Fibroblast of skin of left quadriceps (primary cell): ENCODE measurements around the gene MARCHF10.

Source experiments
- DNase-seq, 2 experiments: peaks; one replicate each; pipeline ENCODE4 v3.0.0-alpha.2; 2013; ENCODE audit warnings: low read depth in 2 of 2

Gene MARCHF10

GRCh38 chr17:62822080-62822904 lies 14.2 kb upstream of the MARCHF10 start:
- DNase-seq, result no peak

- no peak for DNase-seq
These were observed 13.3 kb upstream of the MARCHF10 start for GRCh38 chr17:62821189-62822079.

GRCh38 chr17:62819511-62820221 lies 11.6 kb upstream of the MARCHF10 start:
- peak; percentile 93 to 95 for DNase-seq

GRCh38 chr17:62818526-62818925 lies 10.4 kb upstream of the MARCHF10 start:
- DNase-seq, result no peak

GRCh38 chr17:62816282-62816839 lies 8.2 kb upstream of the MARCHF10 start:
- DNase-seq, result no peak

DNA sequence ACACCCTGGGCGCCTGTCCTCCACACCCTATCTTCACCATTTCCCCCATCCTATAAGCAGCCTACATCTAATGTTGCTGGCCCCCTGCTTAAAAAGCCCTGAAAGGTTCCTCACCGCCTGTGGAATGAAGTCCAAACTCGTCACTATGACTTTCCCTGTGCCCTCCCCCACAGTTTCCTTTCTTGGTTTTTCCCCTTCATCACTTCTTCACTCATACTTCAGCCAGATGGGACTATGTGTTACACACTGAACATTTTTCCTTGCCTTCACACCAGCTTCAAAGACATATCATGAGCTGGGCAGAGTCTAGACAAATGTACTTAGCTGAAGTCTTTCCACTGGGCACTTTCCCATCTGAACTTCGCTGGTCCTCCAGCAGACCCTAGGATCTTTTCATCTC lies 1.5 kb upstream of the MARCHF10 start:
- no peak for DNase-seq

- no peak for DNase-seq
These were observed 459 bp upstream of the MARCHF10 start for GRCh38 chr17:62808576-62808970.

GRCh38 chr17:62805234-62805633 lies 2.9 kb downstream of the MARCHF10 start:
- no peak for DNase-seq

GRCh38 chr17:62804822-62805221 lies 3.3 kb downstream of the MARCHF10 start:
- DNase-seq, result no peak

DNA sequence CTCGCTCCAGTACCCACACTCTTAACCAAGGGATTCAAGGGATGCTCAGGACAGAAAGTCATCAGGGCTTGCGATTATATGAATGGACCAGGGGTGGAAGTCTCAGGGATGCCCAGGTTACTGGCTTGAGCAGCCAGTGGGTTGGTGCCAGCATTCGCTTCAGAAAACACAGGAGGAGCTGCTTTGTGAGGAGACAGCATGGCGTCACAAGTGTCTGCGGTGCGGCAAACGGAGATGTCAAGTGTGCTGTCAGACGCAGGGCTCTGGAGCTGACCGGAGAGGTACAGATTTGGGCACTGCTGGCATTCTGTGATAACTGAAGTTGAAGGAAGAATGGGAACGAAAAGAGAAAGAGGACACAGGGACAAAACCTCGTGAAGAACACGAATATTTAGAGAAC lies 4.1 kb downstream of the MARCHF10 start:
- DNase-seq, result no peak

DNA sequence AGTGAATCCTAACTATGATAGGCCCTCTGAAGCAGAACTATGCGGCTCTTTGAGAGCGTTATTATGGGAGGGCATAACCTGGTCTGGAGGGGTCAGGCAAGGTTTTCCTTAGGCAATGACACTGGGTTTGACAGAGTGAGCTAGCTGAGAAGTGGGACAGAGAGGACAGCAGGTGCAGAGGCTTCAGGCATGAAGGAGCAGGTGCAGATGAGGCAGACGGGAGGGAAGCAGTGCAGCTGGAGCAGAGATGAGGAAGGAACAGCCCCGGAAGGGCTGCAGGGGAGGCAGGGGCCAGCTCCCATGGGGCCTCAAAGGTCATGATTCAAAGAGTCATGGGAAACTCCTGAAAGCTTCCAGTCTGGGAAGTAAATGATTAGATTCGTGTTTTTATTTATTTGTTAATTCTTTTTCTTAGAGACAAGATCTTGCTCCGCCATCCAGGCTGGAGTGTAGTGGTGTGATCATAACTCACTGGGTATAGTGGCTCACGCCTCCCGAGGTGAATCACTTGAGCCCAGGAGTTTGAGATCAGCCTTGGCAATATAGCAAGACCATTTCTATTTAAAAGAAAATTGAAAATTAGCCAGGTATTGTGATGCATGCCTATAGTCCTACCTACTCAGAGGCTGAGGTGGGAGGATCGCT lies 5.4 kb downstream of the MARCHF10 start:
- DNase-seq, result no peak

GRCh38 chr17:62801553-62802114 lies 6.5 kb downstream of the MARCHF10 start:
- DNase-seq, result no peak

- DNase-seq, result no peak
These were observed 7.5 kb downstream of the MARCHF10 start for GRCh38 chr17:62800585-62800984.

DNA sequence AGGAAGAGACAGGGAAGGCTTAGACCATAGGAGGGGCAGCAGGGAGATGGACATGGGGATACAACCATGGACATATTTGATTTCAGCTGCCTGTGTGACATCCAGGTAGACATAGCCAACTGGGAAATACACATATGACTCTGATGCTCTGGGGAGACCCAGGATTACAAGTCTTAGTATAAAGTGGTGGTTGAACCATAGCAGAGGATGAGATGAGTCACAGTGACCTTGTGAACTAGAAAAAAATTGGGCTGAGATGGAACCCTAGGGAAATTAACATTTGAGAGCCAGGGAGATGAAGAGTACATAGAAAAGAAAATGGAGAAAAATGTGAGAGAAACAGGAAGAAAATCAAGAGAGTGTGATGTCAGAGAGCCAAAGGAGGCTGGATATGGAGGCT lies 10.2 kb downstream of the MARCHF10 start:
- DNase-seq, result no peak

GRCh38 chr17:62796291-62796690 lies 11.8 kb downstream of the MARCHF10 start:
- DNase-seq, result no peak

DNA sequence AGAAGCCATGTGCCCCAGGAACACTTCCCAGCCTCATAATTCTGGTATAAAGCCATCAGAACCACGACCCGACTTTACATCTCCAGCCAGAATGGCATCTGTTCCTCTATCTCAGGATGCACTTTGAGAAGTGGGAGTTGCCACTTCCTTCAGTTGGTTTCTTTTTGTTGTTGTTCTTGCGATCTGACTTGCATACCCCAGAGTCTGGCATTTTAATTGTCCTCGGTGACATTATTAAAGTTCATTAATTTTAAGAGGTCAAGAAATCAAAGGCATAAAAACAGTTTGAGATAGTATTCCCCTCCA lies 13.5 kb downstream of the MARCHF10 start:
- no peak for DNase-seq

- no peak for DNase-seq
These were observed 14.0 kb downstream of the MARCHF10 start for GRCh38 chr17:62793919-62794665.

GRCh38 chr17:62792447-62792800 lies 15.7 kb downstream of the MARCHF10 start:
- no peak for DNase-seq

- peak in 1 of 2 experiments; percentile 60 for DNase-seq
These were observed 16.2 kb downstream of the MARCHF10 start for GRCh38 chr17:62791767-62792446.

DNA sequence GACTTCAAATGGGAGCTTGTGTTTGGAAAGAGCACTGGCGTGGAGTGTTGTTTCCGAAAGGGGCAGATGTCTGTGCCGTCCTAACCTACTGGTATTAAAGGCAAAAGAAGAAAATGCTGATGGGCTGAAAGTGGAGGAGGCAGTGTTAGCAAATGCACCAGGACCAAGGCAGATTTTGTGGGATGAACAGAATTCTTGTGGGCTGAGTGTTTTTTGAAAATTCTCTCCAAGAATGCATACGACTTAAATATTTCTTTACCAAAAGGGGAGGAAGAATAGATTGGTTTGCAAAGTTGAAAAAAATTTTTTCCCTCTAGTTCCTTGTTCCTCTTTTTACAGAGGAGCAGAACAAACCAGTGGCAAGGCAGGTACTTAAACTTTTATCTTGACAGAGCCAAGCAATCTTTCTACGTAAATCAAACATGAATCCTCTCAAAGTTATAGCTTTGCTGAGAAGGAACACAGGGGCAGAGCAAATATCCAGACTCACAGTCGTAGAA lies 16.8 kb downstream of the MARCHF10 start:
- DNase-seq, result peak; percentile 88 to 89
